ENCODE results near the gene PDCD2L.
"Not testable (repeated sequence)": the region's sequence is repeated elsewhere in the genome, so short reads cannot be mapped to it uniquely, and the experiment has no call there.

PDCD2L gene

DNA sequence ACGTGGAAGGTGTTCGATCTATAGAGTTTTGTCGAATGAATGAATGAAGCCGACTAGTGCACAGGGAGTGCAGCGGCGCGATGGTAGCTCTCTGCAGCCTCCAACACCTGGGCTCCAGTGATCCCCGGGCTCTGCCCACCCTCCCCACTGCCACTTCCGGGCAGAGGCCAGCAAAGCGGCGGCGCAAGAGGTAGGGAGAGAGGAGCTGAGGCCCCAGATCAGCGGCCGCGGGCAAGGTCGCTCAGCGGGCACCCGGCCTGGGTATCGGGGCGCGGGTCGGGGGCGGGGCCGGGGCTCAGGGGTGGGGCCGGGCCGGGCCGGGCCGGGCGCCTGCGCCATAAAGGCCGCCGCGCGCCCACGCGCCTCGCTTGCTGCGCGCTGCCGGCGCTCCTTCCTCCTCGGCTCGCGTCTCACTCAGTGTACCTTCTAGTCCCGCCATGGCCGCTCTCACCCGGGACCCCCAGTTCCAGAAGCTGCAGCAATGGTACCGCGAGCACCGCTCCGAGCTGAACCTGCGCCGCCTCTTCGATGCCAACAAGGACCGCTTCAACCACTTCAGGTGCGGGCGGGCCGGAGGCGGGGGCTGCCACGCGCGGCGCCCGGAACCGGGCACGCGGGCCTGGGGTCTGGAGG, 39.3 kb upstream of the PDCD2L start, which contains the start of gene GPI:
GPI (plus strand) TSS at position 367 of the 633 bp plus-strand sequence; CDS start at position 438, 71 bp downstream.
- FAIRE-seq (peak; percentile 68), DNase-seq (ENCODE audit: insufficient read length) (peak; percentile 84)
- TF ChIP-seq TAF1 (IDR thresholded peaks at IDR 0.05; ENCODE audit: borderline replicate concordance, low read depth, low read length) (peak; percentile 61; the same call in 1 of the 2 replicates), POLR2AphosphoS5 (IDR thresholded peaks at IDR 0.05; ENCODE audit: low read depth, low read length) (peak; percentile 75), POLR2A (IDR thresholded peaks at IDR 0.05; ENCODE audit: low read depth, low read length) (peak; percentile 86; the same call in 1 of the 2 replicates)

DNA sequence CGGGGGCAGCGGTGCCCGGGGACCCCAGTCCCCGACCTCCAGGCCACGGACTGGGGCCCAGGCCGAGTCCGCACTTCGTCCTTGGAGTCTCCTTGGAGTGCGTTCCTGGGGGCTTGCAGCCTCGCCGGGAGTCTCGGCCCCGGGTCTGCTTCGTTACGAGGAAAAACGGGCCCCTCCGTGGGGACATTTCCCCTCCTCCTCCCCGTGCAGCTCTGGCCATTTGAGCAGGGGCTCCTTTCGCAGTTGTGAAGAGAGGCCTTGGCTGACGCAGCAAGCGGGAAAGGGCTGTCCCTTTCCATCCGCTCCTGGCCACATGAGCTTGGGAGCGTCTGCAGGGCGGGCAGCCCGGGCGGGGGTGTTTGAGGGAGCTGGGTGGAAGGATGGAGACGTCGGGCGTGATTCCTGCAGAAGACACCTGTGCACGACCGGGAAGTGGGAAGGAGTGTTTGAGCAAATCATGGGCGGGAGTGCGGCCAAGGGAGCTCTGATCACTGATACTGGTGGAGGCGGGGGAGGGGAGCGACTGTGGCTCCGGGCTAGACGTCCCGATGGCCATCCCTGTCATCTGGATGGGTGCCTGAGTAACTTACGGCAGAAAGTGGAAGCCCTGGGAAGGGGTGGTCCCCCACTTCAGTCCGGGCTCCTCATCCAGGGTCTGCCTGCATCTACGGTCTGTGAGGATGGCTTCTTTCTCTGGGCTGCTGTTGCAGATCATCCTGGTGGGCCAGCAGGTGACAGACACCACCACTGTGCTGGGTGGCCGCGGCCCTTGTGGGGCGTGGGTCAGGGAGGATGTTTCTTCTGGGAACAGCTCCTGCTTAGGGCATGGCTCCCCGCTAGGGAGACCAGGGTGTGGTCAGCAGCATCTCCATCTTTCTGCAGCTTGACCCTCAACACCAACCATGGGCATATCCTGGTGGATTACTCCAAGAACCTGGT, 38.5 kb upstream of the PDCD2L start:
- FAIRE-seq, result no peak

DNA sequence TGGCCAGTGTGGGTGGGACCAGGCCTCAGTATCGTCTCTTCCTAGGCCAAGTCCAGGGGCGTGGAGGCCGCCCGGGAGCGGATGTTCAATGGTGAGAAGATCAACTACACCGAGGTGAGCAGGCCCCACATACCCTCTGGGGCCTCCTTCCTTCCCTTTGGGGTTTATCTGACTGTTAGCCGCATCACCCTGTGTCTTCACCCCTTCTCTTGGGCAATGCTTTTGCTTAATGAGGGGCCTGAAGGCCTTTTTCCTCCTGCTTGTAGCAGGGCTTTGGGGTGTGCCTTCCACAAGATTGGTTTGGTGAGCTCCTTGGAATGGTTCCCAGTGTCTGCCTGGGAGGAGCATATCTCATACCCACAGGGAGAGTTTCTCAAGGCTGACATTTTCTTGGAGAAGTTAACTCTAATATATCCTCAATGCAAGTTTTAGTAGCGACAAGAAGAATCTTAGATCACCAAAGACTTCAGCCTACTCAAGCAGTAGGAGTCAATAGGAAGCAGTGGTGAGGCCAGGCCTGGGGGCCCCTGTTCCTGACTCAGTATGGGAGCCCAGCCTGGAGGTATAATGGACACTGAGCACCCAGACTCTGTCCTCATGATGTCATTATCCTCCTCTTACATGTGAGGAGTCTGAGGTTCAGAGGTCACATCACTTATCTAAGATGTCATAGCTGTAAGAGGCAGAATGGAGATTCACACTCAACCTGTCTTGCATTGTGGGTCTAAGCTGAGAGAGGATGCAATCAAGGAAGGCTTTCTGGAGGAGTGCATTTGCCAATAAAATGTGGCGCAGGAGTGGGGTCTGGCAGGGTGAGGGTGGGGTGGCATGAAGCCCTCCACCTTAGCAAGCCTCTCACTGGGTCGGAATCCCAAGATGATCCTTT, 37.2 kb upstream of the PDCD2L start:
- DNase-seq (ENCODE audit: insufficient read length), result no peak
- FAIRE-seq, result no peak
- TF ChIP-seq POLR2AphosphoS5 (IDR thresholded peaks at IDR 0.05; ENCODE audit: low read depth, low read length), result no peak
- TF ChIP-seq POLR2A (IDR thresholded peaks at IDR 0.05; ENCODE audit: low read depth, low read length), result no peak
- TF ChIP-seq TAF1 (IDR thresholded peaks at IDR 0.05; ENCODE audit: borderline replicate concordance, low read depth, low read length), result no peak

More for the DNA sequence above, 38.5 kb upstream of the PDCD2L start:
- TF ChIP-seq TAF1 (IDR thresholded peaks at IDR 0.05; ENCODE audit: borderline replicate concordance, low read depth, low read length) (no peak), POLR2AphosphoS5 (IDR thresholded peaks at IDR 0.05; ENCODE audit: low read depth, low read length) (no peak), POLR2A (IDR thresholded peaks at IDR 0.05; ENCODE audit: low read depth, low read length) (no peak)
- DNase-seq (ENCODE audit: insufficient read length), result peak; percentile 31

GRCh38 chr19:34367624-34367957, 36.6 kb upstream of the PDCD2L start:
- DNase-seq (ENCODE audit: insufficient read length) (no peak), FAIRE-seq (no peak)
- TF ChIP-seq TAF1 (IDR thresholded peaks at IDR 0.05; ENCODE audit: borderline replicate concordance, low read depth, low read length) (no peak), POLR2AphosphoS5 (IDR thresholded peaks at IDR 0.05; ENCODE audit: low read depth, low read length) (no peak), POLR2A (IDR thresholded peaks at IDR 0.05; ENCODE audit: low read depth, low read length) (no peak)

DNA sequence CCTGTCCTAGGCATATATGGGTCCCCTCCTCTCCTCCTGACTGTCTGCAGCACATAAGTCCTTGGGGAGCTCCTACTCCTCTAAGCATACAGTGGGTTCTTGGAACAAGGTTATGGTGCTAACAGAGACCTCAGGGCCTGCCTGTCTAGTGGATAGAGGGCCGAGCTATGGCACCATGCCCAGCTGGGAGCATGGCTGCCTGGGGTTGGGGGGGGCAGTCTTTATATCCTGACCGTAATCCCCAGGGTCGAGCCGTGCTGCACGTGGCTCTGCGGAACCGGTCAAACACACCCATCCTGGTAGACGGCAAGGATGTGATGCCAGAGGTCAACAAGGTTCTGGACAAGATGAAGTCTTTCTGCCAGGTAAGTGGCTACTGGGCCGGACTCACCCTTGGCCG, 35.9 kb upstream of the PDCD2L start:
- no peak for TF ChIP-seq POLR2A (IDR thresholded peaks at IDR 0.05; ENCODE audit: low read depth, low read length)
- TF ChIP-seq TAF1 (IDR thresholded peaks at IDR 0.05; ENCODE audit: borderline replicate concordance, low read depth, low read length), result no peak
- TF ChIP-seq POLR2AphosphoS5 (IDR thresholded peaks at IDR 0.05; ENCODE audit: low read depth, low read length), result no peak
- FAIRE-seq (no peak), DNase-seq (ENCODE audit: insufficient read length) (no peak)

DNA sequence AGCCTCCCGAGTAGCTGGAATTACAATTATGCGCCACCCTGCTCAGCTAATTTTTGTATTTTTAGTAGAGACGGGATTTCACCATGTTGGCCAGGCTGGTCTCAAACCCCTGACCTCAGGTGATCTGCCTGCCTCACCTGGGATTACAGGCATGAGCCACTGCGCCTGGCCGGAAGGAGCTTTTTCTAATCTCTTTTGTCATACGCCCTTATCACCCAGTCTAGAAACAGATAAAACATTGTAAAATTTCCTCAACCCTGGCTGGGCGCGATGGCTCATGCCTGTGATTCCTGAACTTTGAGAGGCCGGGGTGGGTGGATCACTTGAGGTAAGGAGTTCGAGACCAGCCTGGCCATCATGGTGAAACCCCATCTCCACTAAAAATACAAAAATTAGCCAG, 35.0 kb upstream of the PDCD2L start:
- DNase-seq (ENCODE audit: insufficient read length); FAIRE-seq: not testable (repeated sequence)

GRCh38 chr19:34370117-34370516, 34.1 kb upstream of the PDCD2L start:
- no peak for FAIRE-seq
- DNase-seq (ENCODE audit: insufficient read length), result no peak
- no peak for TF ChIP-seq POLR2A (IDR thresholded peaks at IDR 0.05; ENCODE audit: low read depth, low read length)
- TF ChIP-seq TAF1 (IDR thresholded peaks at IDR 0.05; ENCODE audit: borderline replicate concordance, low read depth, low read length), result no peak
- TF ChIP-seq POLR2AphosphoS5 (IDR thresholded peaks at IDR 0.05; ENCODE audit: low read depth, low read length), result no peak

DNA sequence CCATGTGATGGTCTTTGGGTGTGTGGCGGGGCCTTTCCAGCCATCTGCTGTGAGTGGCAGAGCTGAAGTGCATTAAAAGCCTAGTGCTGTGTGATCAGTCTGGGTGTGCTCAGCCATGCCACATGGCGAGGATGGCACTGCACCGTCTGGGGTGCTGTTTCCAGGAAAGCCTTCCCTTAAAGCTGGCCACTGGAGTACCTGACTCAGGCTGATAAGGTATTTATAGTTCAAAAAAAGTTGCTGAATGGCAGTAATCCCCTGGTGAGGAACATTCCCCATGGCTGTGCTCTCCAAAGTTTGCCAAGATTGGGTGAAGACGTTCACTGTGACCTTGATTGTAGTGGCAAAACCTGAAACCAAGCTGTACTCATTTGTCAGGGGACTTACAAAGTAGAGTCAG, 33.2 kb upstream of the PDCD2L start:
- FAIRE-seq, result no peak
- TF ChIP-seq TAF1 (IDR thresholded peaks at IDR 0.05; ENCODE audit: borderline replicate concordance, low read depth, low read length), result no peak
- no peak for TF ChIP-seq POLR2A (IDR thresholded peaks at IDR 0.05; ENCODE audit: low read depth, low read length)
- DNase-seq (ENCODE audit: insufficient read length), result no peak

- no peak for TF ChIP-seq POLR2AphosphoS5 (IDR thresholded peaks at IDR 0.05; ENCODE audit: low read depth, low read length)
- TF ChIP-seq POLR2A (IDR thresholded peaks at IDR 0.05; ENCODE audit: low read depth, low read length), result no peak
- no peak for TF ChIP-seq TAF1 (IDR thresholded peaks at IDR 0.05; ENCODE audit: borderline replicate concordance, low read depth, low read length)
- DNase-seq (ENCODE audit: insufficient read length), result no peak
- no peak for FAIRE-seq
Measured at GRCh38 chr19:34373601-34374288, 30.5 kb upstream of the PDCD2L start.

GRCh38 chr19:34375598-34375997, 28.6 kb upstream of the PDCD2L start:
- FAIRE-seq (no peak), DNase-seq (ENCODE audit: insufficient read length) (no peak)
- no peak for TF ChIP-seq POLR2AphosphoS5 (IDR thresholded peaks at IDR 0.05; ENCODE audit: low read depth, low read length)
- TF ChIP-seq POLR2A (IDR thresholded peaks at IDR 0.05; ENCODE audit: low read depth, low read length), result no peak
- no peak for TF ChIP-seq TAF1 (IDR thresholded peaks at IDR 0.05; ENCODE audit: borderline replicate concordance, low read depth, low read length)
